DMS153 (cell line): ENCODE results near the gene TMEM150B.

Source experiments
- DNase-seq: peaks from one replicate; lab custom pipeline; 2025; lab: John Stamatoyannopoulos, UW

The TMEM150B gene

GRCh38 chr19:55354698-55355212, 29.6 kb upstream of the TMEM150B start, which contains the start of gene COX6B2:
Gene COX6B2 (minus strand): TSS chr19:55354719. CDS start chr19:55354521, 198 bp downstream.
- no peak for DNase-seq

GRCh38 chr19:55353803-55354697, 28.9 kb upstream of the TMEM150B start:
- no peak for DNase-seq

- DNase-seq = no peak
These were observed 28.2 kb upstream of the TMEM150B start for GRCh38 chr19:55353356-55353802.

- DNase-seq = no peak
These were observed 27.5 kb upstream of the TMEM150B start for GRCh38 chr19:55352549-55353145.

GRCh38 chr19:55352040-55352439, 26.9 kb upstream of the TMEM150B start:
- no peak for DNase-seq

- DNase-seq = no peak
These were observed 25.6 kb upstream of the TMEM150B start for GRCh38 chr19:55350620-55351315.

- no peak for DNase-seq
These were observed 23.3 kb upstream of the TMEM150B start for GRCh38 chr19:55348317-55349034.

- DNase-seq = no peak
These were observed 22.4 kb upstream of the TMEM150B start for GRCh38 chr19:55347442-55348009.

- no peak for DNase-seq
These were observed 21.7 kb upstream of the TMEM150B start for GRCh38 chr19:55346725-55347441.

- no peak for DNase-seq
These were observed 20.9 kb upstream of the TMEM150B start for GRCh38 chr19:55345818-55346724.

- no peak for DNase-seq
These were observed 20.1 kb upstream of the TMEM150B start for GRCh38 chr19:55345101-55345817.

- DNase-seq = peak; percentile 3
These were observed 19.3 kb upstream of the TMEM150B start for GRCh38 chr19:55344444-55344843.

GRCh38 chr19:55341595-55342531, 16.7 kb upstream of the TMEM150B start:
- no peak for DNase-seq

GRCh38 chr19:55341171-55341588, 16.0 kb upstream of the TMEM150B start:
- peak; percentile 56 for DNase-seq

GRCh38 chr19:55340784-55341147, 15.6 kb upstream of the TMEM150B start:
- no peak for DNase-seq

- no peak for DNase-seq
These were observed 15.0 kb upstream of the TMEM150B start for GRCh38 chr19:55339889-55340783.
